ENCODE results near the gene CMTM3.

CMTM3 gene

DNA sequence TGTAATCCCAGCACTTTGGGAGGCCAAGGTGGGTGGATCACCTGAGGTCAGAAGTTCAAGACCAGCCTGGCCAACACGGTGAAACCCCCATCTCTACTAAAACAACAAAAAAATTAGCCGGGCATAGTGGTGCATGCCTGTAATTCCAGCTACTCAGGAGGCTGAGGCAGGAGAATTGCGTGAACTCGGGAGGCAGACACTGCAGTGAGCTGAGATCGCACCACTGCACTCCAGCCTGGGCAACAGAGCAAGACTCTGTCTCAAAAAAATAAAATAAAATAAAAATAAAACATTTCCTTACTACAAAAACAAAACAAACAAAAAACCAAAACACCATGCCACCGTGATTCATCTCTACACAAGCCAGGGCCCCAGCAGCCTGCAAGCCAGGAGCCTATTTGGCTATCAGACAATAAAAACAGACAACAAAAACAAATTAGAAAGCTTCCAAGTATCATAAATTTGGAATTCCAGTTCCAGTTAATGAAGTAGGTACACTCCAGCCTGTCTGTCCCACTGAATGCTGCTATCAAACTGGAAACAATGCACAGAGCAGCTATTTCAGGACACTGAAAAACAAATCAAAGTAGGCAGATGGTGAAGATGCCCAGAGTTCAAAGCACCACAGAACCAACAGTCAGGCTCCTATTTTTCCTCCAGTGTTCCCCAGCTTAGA is 57.3 kb downstream of the CMTM3 start:
- peak; percentile 27 for DNase-seq

DNA sequence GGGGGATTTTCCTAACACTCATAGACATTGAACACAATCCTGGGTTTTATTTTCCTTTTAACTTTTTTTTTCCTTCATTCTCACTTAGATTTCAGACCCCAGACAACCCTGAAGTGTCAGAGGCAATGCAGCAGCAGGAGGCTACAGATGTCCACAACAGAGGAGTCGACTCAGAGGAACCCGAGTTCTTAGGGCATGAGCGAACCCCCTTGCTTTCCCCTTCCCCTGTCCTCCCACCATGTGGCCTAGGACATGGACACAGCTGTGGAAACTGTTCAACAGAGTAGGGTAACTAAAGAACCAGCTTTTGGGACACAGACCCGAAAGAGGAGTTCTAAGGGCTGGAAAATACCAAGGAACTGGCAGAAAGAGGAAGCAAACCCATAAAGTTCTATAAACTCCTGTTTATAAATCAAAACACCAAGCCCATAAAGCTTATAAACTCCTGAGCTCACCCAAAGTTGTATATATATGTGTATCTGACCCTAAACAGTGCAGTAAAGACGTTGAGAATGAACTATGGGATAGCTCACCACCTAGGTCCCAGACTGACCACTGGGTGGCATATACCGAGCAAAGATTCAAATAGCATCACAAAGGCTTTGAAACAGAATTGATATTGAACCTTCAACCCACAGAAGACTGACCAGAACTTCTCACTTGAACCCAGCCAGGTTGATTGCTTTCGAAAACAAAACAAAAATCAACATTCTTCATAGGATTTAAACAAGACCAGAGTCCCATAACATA is 58.1 kb downstream of the CMTM3 start:
- DNase-seq: no peak
